ENCODE results near the gene NPM3. TPM values are rescaled to one million over a fixed set of nuclear protein-coding genes. Genes with fewer than 3 reads are reported as not detected.

Gene NPM3
- total RNA-seq, 1 experiment from 2014 or later, result 117 TPM

DNA sequence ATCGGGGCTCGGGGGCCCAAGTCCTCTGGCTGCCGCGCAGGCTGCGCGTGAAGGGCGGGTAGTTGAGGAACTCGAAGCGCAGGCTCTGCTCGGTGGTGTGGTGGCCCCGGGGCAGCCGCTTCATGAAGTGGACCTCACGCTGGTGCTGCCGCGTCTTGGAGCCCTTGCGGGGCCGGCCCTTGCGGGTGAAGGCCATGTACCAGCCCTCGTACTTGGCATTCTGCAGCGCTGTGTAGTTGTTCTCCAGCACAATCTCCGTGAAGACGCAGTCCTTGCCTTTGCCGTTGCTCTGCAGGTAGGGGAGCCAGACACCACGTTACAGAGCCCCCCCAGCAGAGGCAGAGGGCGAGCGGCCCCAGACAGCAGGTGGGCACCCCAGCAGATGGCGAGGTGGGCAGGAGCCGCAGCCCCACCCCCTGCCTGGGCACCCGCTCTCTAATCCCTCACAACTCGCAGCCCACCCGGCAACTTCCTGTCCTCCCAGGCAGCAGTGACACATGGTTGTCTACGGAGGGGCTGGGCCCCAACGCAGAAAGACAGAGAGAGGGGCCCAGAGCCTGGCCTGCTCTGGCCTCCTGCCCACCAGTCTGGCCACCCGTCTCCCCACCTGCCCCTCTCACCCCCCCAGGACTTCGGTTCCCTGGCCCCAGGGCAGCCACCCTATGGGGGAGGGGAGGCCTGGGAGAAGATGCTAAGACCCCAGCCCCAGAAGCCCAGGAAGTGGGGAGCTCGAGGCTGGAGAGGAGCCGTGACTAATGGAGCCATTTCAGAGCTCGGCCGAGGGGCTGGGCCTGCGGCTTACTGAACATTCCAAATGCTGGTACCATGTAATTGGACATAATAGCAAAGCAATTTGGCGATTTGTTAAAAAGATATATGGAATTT is 12.7 kb downstream of the NPM3 start:
- ATAC-seq, result no peak
- BruUV-seq (replicated peaks), result no TSS peak
- no peaks in the 10 kb centered on the region for H3K9me3 ChIP-seq (ENCODE audit: low read length)
- H3K9ac ChIP-seq (ENCODE audit: low read length), result no peak overlapping the region
- ChIA-PET POLR2A (ENCODE audit: unreplicated experiment) (no interaction called here), CTCF (interaction anchor here (1.0 kb wide), 1 partner anchor 168 kb away, joined by 3 read pairs; no protein-coding TSS in a partner anchor)
- no peaks in the 10 kb centered on the region for H3K79me2 ChIP-seq (ENCODE audit: low read length)
- H3K36me3 ChIP-seq (ENCODE audit: low read depth, low read length), result no peaks in the 10 kb centered on the region
- H3F3A ChIP-seq (ENCODE audit: low read length, unreplicated experiment), result no peaks in the 10 kb centered on the region
- H3K4me1 ChIP-seq (ENCODE audit: insufficient read depth, low read length), result no peaks in the 10 kb centered on the region
- H3K4me3 ChIP-seq (ENCODE audit: low read length), result no peak overlapping the region
- no peak overlapping the region for H2AFZ ChIP-seq (ENCODE audit: low read length)
- DNase-seq, result no peak
- H3K9me2 ChIP-seq (replicated peaks; ENCODE audit: low read length), result no peaks in the 10 kb centered on the region
- intact Hi-C loops (cut with micrococcal nuclease), result no loop called here
- H3K27me3 ChIP-seq (ENCODE audit: low read length), result peaks cover 9% of the 10 kb centered on the region; the same call in 1 of the 2 replicates
- no peak for TF ChIP-seq EZH2 (IDR thresholded peaks at IDR 0.05; ENCODE audit: low read length, unreplicated experiment)
- TF ChIP-seq, protein P1, sequence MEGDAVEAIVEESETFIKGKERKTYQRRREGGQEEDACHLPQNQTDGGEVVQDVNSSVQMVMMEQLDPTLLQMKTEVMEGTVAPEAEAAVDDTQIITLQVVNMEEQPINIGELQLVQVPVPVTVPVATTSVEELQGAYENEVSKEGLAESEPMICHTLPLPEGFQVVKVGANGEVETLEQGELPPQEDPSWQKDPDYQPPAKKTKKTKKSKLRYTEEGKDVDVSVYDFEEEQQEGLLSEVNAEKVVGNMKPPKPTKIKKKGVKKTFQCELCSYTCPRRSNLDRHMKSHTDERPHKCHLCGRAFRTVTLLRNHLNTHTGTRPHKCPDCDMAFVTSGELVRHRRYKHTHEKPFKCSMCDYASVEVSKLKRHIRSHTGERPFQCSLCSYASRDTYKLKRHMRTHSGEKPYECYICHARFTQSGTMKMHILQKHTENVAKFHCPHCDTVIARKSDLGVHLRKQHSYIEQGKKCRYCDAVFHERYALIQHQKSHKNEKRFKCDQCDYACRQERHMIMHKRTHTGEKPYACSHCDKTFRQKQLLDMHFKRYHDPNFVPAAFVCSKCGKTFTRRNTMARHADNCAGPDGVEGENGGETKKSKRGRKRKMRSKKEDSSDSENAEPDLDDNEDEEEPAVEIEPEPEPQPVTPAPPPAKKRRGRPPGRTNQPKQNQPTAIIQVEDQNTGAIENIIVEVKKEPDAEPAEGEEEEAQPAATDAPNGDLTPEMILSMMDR (conservative IDR thresholded peaks at IDR 0.05; ENCODE audit: low read depth, low read length), result no peak
- no peak for TF ChIP-seq EZH2phosphoT487 (IDR thresholded peaks at IDR 0.05; ENCODE audit: borderline replicate concordance, low read length)
- H3K4me2 ChIP-seq (ENCODE audit: low read length), result no peak overlapping the region
- H4K20me1 ChIP-seq (ENCODE audit: low read length), result no peaks in the 10 kb centered on the region
- H3K27ac ChIP-seq (ENCODE audit: low read length), result no peak overlapping the region

DNA sequence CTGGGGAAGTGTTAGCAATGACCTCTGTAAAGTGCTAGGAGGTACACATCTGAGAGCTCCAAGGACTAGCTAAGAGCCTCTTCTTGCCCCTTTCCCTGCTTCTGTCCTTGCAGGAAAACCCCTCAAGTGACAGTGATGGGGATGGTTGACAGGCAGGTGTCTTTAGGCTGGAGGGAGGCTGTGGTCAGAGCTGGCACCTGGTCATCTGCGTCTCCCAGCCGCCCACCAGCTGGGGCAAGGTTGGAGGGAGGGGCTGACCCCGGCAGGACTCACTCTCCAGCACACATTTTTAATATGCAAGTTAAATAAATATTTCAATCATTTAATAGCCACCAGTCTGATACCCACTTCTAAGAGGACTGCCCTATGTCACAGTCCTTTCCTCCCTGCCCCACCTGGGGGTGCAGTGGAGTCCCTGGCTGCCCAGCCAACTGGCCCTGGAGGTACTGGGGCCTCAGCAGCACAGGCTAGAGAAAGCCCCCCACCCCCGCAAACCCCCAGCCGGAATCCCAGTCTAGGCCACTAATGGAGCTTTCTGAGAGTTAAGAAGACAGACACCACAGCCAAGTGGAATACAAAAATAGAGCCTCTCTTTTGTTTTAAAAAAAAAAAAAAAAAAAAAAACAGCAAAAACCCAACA is 13.6 kb downstream of the NPM3 start:
- Histone ChIP-seq H3K27me3 (ENCODE audit: low read length) (no peaks in the 10 kb centered on the region; the same call in 1 of the 2 replicates), H3K9ac (ENCODE audit: low read length) (no peak overlapping the region), H4K20me1 (ENCODE audit: low read length) (no peaks in the 10 kb centered on the region), H3K27ac (ENCODE audit: low read length) (no peak overlapping the region), H3K4me2 (ENCODE audit: low read length) (no peak overlapping the region), H3K4me1 (ENCODE audit: insufficient read depth, low read length) (no peaks in the 10 kb centered on the region), H2AFZ (ENCODE audit: low read length) (no peak overlapping the region), H3K9me3 (ENCODE audit: low read length) (no peaks in the 10 kb centered on the region), H3K4me3 (ENCODE audit: low read length) (no peak overlapping the region), H3F3A (ENCODE audit: low read length, unreplicated experiment) (no peaks in the 10 kb centered on the region), H3K79me2 (ENCODE audit: low read length) (no peaks in the 10 kb centered on the region), H3K9me2 (replicated peaks; ENCODE audit: low read length) (no peaks in the 10 kb centered on the region), H3K36me3 (ENCODE audit: low read depth, low read length) (no peaks in the 10 kb centered on the region)
- no peak for DNase-seq
- intact Hi-C loops (cut with micrococcal nuclease), result no loop called here
- POLR2A ChIA-PET (ENCODE audit: unreplicated experiment), result no interaction called here
- ATAC-seq, result no peak
- TF ChIP-seq, protein P1 (conservative IDR thresholded peaks at IDR 0.05; ENCODE audit: low read depth, low read length), result no peak
- no peak for TF ChIP-seq EZH2phosphoT487 (IDR thresholded peaks at IDR 0.05; ENCODE audit: borderline replicate concordance, low read length)
- CTCF ChIA-PET, result no interaction called here
- no TSS peak for BruUV-seq (replicated peaks)

DNA sequence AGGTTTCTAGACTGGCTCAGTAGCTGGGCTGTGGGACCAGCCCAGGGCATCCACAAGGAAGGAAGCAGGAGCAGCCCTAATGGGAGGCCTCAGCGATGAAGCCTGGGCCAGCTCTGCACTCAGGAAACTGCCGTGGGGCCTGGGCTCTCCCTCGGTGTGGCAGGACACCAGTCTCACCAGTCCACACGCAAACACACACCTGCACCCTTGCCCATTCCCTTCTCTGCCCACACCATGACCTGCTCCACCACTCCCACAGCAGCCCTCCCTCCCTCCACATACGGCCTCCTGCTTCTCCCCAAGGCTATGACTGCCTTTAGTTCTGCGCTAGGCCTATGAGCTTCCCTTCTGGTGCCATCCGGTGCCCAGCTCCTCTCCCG is 14.5 kb downstream of the NPM3 start:
- Histone ChIP-seq H3K27ac (ENCODE audit: low read length) (no peak overlapping the region), H3K9me3 (ENCODE audit: low read length) (no peaks in the 10 kb centered on the region), H3K9ac (ENCODE audit: low read length) (no peak overlapping the region), H3K4me3 (ENCODE audit: low read length) (no peak overlapping the region), H3K9me2 (replicated peaks; ENCODE audit: low read length) (no peaks in the 10 kb centered on the region), H2AFZ (ENCODE audit: low read length) (no peak overlapping the region), H4K20me1 (ENCODE audit: low read length) (no peaks in the 10 kb centered on the region), H3K4me2 (ENCODE audit: low read length) (no peak overlapping the region), H3F3A (ENCODE audit: low read length, unreplicated experiment) (no peaks in the 10 kb centered on the region), H3K79me2 (ENCODE audit: low read length) (no peaks in the 10 kb centered on the region), H3K4me1 (ENCODE audit: insufficient read depth, low read length) (no peaks in the 10 kb centered on the region), H3K36me3 (ENCODE audit: low read depth, low read length) (no peaks in the 10 kb centered on the region), H3K27me3 (ENCODE audit: low read length) (no peaks in the 10 kb centered on the region)
- no peak for TF ChIP-seq EZH2phosphoT487 (IDR thresholded peaks at IDR 0.05; ENCODE audit: borderline replicate concordance, low read length)
- TF ChIP-seq, protein P1 (conservative IDR thresholded peaks at IDR 0.05; ENCODE audit: low read depth, low read length), result no peak
- TF ChIP-seq EZH2 (IDR thresholded peaks at IDR 0.05; ENCODE audit: low read length, unreplicated experiment), result no peak
- ChIA-PET CTCF (no interaction called here), POLR2A (ENCODE audit: unreplicated experiment) (no interaction called here)
- intact Hi-C loops (cut with micrococcal nuclease), result no loop called here
- BruUV-seq (replicated peaks), result no TSS peak
- no peak for ATAC-seq
- no peak for DNase-seq
